NOMO-1 treated with DMSO at 0.1 percent for 48 hours (cell line): Measurements from ENCODE around the gene GPAM.
"Not testable (repeated sequence)": the region's sequence is repeated elsewhere in the genome, so short reads cannot be mapped to it uniquely, and the experiment has no call there.

Source experiments
- DNase-seq: peaks from one replicate; lab custom pipeline; 2025; ENCODE audit not compliant: unreplicated experiment; lab: John Stamatoyannopoulos, UW

GPAM gene

GRCh38 chr10:112137154-112137987 lies 46.2 kb downstream of the GPAM start:
- peak; percentile 44 for DNase-seq

DNA sequence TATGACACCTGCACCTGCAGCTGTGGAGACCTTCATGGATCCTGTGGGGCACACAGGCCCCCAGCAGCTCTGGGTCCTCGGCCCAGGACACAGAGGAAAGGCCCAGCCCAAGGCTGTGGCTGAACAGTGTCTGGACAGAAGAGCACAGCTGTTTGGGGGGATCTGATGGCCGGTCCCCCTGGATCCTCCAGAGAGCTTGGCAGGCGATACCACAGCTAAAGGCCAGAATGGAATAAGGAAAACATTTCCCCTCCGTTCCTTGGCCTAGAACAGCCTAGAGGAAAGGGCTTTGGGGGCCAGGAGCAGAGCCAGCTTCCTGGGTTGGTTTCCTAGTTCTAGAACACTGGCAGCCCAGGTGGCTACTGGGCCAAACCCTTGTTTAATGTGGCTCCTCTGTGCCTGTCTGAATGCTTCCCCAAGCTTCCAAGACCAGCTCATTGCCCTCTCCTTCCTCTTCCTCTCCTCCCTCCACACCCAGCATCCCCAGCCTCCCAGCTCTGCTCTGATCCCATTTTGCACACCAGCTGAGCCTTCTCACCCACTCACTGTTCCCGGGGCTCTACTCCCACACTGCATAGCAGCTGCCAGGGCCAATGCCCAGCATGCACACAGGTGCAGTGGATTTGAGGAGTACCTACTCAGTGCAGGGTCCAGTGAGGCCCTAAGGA lies 46.9 kb downstream of the GPAM start:
- no peak for DNase-seq

- no peak for DNase-seq
These were observed 48.0 kb downstream of the GPAM start for GRCh38 chr10:112135604-112136003.

GRCh38 chr10:112132435-112132834 lies 51.1 kb downstream of the GPAM start:
- DNase-seq, result no peak

- DNase-seq, result peak; percentile 8
These were observed 51.6 kb downstream of the GPAM start for GRCh38 chr10:112131996-112132395.

- no peak for DNase-seq
These were observed 52.2 kb downstream of the GPAM start for GRCh38 chr10:112131346-112131745.

- DNase-seq, result no peak
These were observed 56.7 kb downstream of the GPAM start for GRCh38 chr10:112126901-112127300.

- no peak for DNase-seq
These were observed 57.4 kb downstream of the GPAM start for GRCh38 chr10:112126172-112126571.

DNA sequence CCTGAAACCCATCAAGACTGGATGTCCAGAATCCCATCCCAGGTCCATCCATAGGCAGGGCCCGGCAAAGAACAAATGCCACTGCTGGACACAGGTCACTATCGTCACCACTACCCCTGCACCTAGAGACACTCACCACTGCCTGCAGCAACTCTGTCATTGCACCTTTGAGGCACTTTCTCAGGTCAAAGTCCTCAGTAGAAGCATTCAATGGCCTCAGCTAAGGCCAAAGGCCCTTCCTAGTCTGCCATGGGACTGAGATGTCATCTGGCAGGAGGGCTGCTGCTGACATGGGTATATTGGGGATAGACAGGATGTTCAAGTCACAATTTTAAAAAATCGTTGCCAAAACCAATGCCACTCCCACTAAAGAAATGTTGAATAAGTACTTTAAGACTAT lies 58.7 kb downstream of the GPAM start:
- no peak for DNase-seq

- DNase-seq, result no peak
These were observed 60.7 kb downstream of the GPAM start for GRCh38 chr10:112122827-112123226.

GRCh38 chr10:112120491-112120890 lies 63.1 kb downstream of the GPAM start:
- no peak for DNase-seq

- DNase-seq, result peak; percentile 1
These were observed 67.7 kb downstream of the GPAM start for GRCh38 chr10:112115781-112116385.

DNA sequence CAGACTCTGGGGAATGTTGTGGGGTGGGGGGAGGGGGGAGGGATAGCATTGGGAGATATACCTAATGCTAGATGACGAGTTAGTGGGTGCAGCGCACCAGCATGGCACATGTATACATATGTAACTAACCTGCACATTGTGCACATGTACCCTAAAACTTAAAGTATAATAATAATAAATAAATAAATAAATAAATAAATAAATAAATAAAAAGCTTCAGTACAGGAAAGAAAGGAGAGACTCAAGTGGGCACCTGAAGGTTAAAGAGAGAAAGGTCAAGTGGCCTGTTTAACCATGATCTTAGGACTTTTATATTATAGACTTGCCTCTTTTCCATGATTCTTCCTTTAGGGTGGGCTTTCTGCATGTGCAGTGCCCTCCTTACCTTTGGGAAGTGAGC lies 73.8 kb downstream of the GPAM start:
- not testable (repeated sequence) for DNase-seq
